NT2/D1 (cell line): ENCODE results near the gene NPM3.

ENCODE experiments used
- SUZ12 ChIP-seq: IDR thresholded peaks from 2 replicates; pipeline ENCODE4 v1.6.1; 2011; ENCODE audit not compliant: insufficient read length, insufficient read depth; ENCODE audit errors: extremely low read depth
- YY1 ChIP-seq: IDR thresholded peaks from 2 replicates; pipeline ENCODE4 v1.6.1; 2011; ENCODE audit not compliant: insufficient read length, insufficient read depth

DNA sequence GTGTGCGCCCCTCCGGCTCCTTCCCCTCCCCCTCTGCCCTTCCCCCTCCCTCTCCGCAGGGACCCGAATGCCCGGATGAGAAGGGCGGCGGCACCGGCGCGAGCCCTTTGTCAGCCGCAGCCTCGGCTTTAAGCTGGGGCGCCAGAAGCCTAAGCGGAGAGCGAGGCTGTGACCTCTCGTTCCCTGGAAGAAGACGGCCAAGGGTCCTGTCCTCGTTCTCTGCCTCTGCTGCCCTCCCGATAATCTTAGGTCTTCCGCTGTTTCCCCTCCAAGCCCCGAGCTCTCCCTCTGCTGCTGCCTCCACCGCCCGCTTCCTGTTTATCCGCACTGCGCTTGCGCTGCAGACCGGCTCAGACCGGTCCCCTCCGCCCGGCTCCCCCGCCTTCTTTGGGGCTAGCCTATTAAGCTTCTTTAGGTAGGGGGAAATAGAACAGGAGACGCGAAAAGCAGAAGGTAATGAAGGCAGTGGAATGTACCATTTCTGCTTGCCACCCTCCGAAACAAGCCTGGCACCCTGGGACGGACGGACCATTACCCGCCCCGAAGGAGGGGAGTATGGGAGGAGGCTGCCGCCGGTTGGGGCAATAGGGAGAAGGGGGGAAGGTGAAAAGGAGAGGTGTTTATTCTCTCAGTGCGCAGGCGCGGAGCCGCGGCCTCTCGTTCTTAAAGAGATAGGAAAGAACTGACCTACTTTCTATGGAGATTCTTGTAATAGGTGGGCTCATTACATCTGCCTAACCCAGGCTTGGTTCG lies 35.0 kb upstream of the NPM3 start, which contains the start of gene OGA:
- TF ChIP-seq SUZ12 (no peak), YY1 (no peak)
